ENCODE measurements around the gene PUS1.
"Not testable (repeated sequence)": the region's sequence is repeated elsewhere in the genome, so short reads cannot be mapped to it uniquely, and the experiment has no call there.

The PUS1 gene

DNA sequence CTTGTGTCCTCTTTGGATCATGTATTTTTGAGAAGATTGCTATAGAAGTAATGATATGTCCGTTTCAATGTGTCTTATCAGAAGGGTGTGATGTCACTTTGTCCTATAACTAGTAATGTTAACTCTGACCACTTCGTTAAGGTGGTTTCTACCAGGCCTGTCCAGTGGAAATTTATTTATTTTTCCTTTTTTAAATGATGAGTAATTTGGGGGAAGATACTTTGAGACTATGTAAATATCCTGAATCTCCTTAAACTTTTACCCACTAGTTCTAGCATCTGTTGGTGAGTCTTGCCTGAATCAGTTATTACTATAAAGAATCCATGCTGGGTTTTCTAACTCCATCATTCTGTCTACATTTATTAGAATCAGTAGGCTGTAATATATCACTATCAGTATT, 36.0 kb downstream of the PUS1 start:
- no peak for DNase-seq

DNA sequence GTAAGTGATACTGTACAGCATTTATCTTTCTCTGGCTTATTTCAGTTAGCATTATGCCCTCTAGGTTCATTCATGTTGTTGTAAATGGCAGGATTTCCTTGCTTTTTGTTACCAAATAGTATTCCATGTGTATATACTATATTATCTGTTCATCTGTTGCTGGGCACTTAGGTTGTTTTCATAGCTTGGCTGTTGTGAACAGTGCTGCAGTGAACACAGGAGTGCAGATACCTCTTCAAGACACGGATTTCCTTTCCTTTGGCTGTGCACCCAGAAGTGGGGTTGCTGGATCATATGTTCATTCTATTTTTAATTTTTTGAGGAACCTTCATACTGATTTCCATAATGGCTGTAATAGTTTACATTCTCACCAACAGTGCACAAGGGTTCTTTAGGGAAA, 42.1 kb downstream of the PUS1 start:
- DNase-seq: no peak

DNA sequence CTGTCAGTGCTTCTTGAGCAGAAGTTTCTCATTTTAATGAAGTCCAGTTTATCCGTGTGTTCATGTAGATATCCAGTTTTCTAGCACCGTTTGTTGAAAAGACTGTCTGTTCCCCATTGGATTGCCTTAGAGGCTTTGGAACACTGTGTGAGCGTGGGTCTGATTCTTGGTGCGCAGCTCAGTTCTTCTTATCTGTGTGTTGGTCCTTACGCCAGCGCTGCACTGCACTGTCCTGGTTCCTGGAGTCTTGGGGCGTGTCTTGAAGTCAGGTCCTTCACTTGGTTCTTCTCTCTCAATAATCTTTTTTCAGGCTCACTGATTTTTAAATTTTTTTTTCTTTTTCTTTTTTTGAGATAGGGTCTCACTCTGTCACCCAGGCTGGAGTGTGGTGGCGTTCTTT, 46.2 kb downstream of the PUS1 start:
- DNase-seq: no peak

DNA sequence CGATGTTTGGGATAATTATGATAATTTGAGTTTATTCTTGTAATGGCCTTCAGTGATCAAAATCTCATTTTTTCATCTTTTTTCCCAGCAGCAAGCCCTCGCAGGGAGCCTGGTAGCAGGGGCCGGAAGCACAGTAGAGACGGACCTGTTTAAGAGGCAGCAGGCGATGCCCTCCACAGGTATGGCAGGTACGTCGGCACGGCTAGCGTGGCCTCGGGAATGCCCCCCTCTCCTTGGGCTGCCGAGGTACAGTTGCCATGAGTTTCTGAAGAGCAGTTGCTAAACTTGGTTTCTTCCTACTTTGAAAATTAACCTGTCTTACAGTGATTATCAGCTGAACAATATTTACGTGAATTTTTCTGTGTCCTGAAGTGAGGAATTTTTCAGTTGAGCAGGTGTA, 50.5 kb downstream of the PUS1 start:
- no peak for DNase-seq

DNA sequence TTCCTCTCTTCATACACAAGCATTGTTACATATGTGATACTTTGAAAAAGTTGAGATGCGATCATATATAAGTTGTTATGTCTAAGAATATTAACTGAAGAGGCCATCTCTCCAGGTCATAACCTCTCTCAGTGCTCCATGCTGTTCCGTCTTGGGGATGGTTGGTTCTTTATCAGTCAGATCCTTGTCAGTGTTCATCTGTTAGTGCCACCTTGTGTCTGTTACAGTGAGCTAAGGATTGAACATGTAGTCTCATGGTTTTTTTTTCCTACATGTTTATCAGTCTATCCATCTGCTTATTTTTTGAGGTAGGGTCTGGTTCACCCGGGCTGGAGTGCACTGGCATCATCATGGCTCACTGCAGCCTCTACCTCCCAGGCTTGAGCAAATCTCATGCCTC, 51.2 kb downstream of the PUS1 start:
- no peak for DNase-seq

DNA sequence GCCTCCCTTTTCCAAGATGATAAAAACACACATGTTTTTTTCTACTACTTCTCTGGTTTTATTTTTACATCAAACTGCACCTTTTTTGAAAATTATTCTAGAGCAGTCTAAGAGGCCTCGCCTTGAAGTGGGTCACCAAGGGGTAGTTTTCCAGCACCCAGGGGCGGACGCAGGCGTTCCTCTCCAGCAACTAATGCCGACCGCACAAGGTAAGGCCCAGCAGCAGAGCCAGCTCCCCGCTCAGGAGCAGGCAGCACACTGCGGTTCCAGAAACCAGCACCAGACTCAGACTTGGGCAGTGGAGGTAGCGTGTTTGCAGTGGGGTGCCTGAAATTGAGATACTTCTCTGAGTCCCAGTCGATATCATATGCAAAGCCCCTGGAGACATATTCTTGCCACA, 52.3 kb downstream of the PUS1 start:
- DNase-seq: no peak

DNA sequence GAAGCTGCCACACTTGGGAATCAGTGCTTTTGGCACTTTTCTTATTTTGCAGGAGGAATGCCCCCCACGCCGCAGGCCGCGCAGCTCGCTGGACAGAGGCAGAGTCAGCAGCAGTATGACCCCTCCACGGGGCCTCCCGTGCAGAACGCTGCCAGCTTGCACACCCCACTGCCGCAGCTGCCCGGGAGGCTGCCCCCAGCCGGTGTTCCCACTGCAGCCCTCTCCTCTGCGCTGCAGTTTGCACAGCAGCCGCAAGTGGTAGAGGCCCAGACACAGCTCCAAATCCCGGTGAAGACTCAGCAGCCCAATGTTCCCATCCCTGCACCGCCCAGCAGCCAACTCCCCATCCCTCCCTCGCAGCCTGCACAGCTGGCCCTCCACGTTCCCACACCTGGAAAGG, 53.0 kb downstream of the PUS1 start:
- no peak for DNase-seq

DNA sequence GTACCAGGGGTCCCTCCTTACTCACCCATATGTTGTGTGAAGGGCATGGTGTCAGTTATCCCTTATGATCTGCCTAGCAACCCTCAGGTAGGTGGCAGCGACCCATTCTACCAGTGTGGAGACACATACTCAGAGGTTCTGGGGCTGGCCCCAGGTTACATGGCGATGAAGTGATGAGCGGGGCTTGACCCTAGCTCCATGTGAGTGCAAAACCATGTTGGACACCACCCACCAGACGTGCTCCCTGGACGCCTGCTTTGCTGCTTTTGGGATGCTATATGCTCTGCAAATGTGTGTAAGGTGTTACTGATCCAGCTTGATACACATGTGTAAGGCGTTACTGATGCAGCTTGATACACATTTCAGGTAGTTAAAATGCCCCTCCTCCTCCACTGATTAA, 54.0 kb downstream of the PUS1 start:
- DNase-seq: no peak

DNA sequence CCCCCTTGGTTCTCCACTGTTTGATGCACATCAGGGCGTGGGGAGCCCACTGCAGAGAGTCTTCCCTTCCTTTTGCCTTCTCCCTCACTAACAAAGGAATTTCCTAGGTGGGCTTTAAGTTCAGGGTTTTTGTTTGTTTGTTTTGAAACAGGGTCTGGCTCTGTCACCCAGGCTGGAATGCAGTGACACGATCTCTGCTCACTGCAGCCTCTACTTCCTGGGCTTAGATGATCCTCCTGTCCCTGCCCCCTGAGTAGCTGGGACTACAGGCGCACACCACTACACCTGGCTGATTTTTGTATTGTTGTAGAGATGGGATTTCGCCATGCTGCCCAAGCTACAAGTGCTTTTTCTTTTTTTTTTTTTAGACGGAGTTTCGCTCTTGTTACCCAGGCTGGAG, 54.5 kb downstream of the PUS1 start:
- no peak for DNase-seq

DNA sequence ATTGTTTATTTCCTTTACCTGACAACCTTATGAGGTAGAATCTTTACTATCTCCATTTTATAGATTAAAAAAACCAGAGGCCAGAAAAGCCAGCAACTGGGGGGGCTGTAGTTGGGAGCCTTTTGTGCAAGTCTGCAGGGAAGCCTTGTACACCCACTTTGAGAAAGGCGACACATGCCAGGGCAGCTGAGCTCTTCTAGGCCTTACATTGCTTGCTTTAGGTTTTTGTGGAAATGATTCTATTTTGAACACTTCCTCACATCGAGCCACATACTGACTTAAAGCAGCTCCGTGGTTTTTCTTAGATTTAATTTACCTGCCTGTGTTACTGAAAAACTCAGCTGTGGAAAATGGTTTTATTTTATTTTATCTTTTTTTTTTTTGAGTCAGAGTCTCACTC, 55.3 kb downstream of the PUS1 start:
- DNase-seq: no peak

DNA sequence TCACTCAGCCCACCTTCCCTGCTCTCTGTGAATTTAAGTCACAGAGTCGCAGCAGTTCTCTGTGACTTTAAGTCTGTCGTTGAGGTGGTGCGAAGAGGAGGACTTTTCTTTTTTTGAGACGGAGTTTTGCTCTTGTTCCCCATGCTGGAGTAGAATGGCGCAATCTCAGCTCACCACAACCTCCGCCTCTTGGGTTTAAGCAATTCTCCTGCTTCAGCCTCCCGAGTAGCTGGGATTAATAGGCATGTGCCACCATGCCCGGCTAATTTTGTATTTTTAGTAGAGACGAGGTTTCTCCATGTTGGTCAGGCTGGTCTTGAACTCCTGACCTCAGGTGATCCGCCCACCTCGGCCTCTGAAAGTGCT, 56.4 kb downstream of the PUS1 start:
- not testable (repeated sequence) for DNase-seq

DNA sequence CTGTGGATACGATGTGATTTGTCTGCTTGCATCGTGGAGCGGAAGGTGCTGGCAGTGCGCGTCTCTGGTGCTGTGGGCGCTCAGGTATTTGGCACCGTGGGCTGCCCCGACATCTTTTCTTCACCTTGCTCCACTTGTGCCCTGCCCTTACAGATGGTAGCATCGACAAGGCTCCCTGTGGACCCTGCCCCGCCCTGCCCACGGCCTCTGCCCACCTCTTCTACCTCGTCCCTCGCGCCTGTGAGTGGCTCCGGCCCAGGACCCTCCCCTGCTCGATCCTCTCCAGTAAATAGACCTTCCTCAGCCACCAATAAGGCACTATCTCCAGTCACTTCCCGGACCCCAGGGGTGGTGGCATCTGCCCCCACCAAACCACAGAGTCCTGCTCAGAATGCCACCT, 57.3 kb downstream of the PUS1 start:
- DNase-seq: no peak

DNA sequence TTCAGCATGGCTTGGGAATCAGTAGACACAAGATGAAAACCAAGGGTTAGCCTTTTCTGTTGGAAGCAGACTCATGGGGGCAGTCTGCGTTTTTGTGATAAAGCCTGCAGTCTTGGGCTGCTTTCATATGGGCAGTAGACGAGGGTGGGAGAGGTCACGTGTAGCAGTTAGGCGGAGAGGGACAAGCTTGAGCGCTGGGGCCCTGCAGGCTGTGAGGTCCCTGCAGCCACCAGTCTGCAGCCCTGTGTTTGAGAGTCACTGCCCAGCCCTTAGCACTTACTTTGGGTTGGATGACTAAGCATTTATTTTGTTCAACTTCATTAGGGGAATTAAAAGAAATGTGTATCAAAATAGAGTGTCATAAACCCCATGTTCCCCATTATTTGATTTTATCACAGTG, 57.8 kb downstream of the PUS1 start:
- DNase-seq: peak; percentile 9

DNA sequence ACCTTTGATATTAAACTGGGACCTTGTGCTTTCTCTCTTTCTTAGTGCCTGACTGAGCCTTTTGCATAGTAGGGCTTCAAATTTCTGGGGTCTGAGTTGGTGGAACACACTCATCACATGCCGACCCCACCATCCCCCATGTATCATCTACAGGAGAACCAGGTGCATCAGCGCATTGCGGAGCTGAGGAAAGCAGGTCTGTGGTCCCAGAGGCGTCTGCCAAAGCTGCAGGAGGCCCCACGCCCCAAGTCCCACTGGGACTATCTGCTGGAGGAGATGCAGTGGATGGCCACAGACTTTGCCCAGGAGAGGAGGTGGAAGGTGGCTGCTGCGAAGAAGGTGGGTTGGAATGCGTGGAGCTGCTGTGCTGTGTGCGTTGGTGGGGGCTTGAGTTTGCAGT, 58.5 kb downstream of the PUS1 start:
- DNase-seq: no peak

DNA sequence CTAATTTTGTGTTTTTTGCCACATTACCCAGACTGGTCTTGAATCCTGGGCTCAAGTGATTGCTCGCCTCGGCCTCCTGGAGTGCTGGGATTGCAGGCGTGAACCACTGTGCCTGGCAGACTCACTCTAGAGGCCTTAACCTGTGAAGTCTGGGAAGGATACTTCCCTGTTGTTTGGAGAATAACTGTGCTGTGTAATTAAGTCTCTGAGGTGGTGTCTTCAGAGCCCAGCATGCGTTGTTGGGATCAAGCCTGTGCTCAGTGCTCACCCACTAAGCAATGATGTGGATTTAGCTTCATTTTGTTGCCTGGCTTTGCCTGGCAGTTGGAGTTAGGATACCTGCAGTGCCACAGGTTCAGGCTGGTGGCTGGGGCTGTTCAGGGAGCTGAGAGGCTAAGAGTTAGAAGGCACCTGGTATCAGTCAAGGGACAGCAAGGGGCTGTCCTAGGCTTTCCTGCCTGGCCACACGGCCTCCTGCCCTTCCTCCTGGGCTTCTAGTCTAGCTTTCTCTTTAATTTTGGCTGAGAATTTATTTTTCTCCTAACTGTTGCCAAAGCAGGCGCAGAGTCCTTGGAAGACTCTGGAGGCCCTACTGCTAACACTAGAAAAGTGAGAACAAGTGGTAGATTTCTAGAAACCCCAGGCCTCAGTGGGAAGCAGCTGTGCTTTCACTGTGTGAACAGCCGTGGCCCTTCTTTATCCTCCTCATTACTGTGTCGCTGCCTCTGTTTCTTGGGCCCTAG, 59.1 kb downstream of the PUS1 start:
- DNase-seq: no peak

DNA sequence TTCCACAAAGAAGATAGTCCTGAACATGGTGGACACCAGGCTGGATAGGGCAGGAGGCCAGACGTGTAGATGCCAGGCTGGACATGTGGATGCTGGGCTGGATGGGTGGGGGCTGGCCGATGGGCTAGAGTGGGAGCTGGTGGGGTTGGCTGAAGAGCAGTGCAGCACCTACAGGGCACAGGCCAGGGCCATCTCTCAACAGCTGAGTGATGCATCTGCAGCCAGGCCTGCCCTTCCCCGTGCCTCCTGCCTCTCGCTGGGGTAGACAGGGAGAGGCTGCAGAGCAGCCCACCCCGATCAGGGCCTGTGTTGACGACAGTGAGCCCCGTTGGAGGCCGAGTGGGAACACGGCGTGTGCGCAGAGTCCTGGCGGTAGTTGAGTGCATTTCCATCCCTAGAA, 59.9 kb downstream of the PUS1 start:
- DNase-seq: no peak

DNA sequence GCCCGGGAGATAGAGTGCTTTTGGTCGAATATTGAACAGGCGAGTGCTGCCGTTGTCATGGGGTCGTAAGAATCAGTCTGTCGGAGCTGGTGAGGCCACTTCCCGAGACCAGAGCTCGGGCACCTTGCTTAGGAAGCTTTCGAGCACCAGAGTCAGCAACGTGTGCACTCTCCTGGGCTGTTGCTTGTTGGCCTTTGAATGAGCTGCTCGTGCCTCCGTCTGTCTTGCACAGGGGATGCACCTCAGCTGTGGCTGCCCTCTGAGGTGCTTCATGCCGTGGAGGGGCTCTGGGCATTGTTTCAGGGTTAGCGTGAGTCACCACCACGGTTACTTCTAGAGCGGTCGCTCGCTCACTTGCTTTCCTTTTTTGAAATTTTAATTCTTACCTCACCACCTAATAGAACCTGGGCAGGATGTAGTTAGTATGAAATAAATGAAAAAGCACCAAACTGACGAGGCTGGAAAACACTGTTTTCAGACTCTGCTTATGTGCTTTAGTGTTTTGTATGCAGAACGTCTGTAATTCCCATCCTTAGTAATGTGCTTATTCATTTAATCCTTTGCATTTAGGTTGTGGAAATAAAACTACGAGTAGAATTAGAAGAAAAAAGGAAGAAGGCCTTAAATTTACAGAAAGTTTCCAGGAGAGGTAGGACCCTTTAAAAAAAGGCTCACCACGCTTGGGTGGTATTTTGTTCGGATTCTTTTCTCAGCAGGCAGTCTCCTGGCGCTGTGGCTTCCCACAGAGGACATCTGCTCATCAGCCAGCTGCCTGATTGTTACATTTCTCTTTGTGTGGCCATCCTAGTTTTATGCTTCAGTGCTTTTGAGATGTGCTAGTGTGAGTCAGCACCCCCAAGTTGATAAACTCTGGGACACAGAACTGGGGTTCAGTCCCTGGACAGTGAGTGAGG, 61.2 kb downstream of the PUS1 start:
- DNase-seq: no peak

DNA sequence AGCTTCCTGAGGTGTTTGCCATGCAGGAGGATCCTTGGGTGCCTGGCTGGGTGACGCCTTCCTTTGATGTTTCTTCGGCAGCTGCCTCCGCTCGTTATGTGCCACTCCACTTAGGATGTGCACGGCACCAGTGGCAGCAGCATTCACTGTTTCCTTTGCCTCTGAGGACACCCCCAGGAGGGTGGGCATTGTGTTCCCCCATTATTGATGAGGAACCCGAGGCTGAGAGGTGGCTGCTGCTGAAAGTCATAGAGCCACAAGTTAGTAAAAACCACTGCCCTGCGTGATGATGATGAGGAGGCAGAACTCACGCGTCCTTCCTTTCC, 61.9 kb downstream of the PUS1 start:
- no peak for DNase-seq

DNA sequence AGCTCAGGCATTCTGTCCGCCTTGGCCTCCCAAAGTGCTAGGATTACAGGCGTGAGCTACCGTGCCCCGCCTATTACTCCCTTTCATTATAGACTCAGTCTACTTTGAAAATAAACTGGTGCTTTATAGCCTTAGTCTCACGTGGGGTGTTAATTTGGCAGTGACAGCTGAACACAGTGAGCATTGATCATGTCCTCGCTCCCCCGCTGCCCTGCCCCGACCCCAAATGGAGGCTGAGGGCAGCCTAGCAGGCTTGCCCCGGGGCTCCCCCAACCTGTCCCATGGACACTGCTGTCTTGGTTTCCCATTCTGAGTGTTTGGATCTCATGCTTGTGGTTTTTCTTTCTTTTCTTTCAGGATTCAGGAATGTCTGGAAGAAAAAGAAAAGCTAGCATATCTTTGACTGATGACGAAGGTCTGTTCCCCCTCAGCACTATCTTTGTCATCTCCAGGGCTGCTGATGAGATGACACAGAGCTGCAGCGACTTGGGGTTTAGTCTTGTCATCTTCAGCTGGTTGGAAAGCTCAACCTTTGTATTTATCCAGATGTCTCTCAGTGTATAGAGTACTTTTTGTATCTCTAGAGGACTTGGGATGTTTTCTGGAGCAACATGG, 62.8 kb downstream of the PUS1 start:
- no peak for DNase-seq

DNA sequence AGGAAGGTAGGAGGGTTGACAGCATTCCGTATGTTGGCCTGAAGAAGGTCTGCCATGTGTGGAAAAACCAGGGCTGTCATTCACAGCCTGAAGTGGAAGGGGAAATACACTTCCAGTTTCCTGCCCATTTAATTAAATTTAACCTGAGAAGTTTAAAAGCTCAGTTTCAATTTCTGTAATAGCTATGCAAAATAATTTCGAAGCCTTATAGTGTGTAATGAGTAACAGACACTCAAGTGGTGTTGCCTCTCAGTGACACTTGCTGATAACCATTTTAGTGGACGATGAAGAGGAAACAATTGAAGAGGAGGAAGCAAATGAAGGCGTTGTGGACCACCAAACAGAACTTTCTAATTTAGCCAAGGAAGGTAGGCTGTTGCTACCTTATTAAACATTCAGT, 65.5 kb downstream of the PUS1 start:
- no peak for DNase-seq

All from OCI-M1 (cell line).